Left kidney (tissue), 2 donors: ENCODE data around the gene RADIL. TPM values are rescaled to one million over a fixed set of nuclear protein-coding genes. Genes with fewer than 3 reads are reported as not detected.

ENCODE experiments used
- DNase-seq: peaks from one replicate; pipeline ENCODE4 v3.0.0-alpha.2; 2013
- polyA plus RNA-seq: library from polyadenylated mRNA; unstranded; fragments of 120-200 nt; gene quantifications from one replicate; pipeline ENCODE4 v1.2.1, GENCODE V29; 2013; ENCODE audit not compliant: insufficient read length

RADIL gene
- polyA plus RNA-seq, 1 donor, result 1.3 TPM

GRCh38 chr7:4792537-4793126 is 90.9 kb downstream of the RADIL start:
- no peak for DNase-seq

- DNase-seq, result peak; percentile 76
Measured at GRCh38 chr7:4791738-4792536, 91.6 kb downstream of the RADIL start.

- no peak for DNase-seq
Measured at GRCh38 chr7:4791101-4791737, 92.3 kb downstream of the RADIL start.

GRCh38 chr7:4790516-4790991 is 93.0 kb downstream of the RADIL start:
- no peak for DNase-seq

- DNase-seq, result no peak
Measured at GRCh38 chr7:4790078-4790465, 93.4 kb downstream of the RADIL start.

- no peak for DNase-seq
Measured at GRCh38 chr7:4789194-4790077, 94.1 kb downstream of the RADIL start.

- no peak for DNase-seq
Measured at GRCh38 chr7:4788627-4789189, 94.8 kb downstream of the RADIL start.

- DNase-seq, result no peak
Measured at GRCh38 chr7:4787947-4788626, 95.4 kb downstream of the RADIL start.

- DNase-seq, result no peak
Measured at GRCh38 chr7:4787541-4787940, 96.0 kb downstream of the RADIL start.

- DNase-seq, result no peak
Measured at GRCh38 chr7:4786015-4786414, 97.5 kb downstream of the RADIL start.

- no peak for DNase-seq
Measured at GRCh38 chr7:4785371-4785770, 98.1 kb downstream of the RADIL start.

- no peak for DNase-seq
Measured at GRCh38 chr7:4784799-4785198, 98.7 kb downstream of the RADIL start.

GRCh38 chr7:4783762-4784351 is 99.7 kb downstream of the RADIL start:
- no peak for DNase-seq

GRCh38 chr7:4783292-4783652 is 100.2 kb downstream of the RADIL start:
- DNase-seq, result no peak

GRCh38 chr7:4782333-4783291 is 100.9 kb downstream of the RADIL start:
- DNase-seq, result no peak

GRCh38 chr7:4781366-4782069 is 102.0 kb downstream of the RADIL start:
- DNase-seq, result no peak

GRCh38 chr7:4779118-4779517 is 104.4 kb downstream of the RADIL start:
- no peak for DNase-seq

GRCh38 chr7:4775848-4776623 is 107.5 kb downstream of the RADIL start:
- DNase-seq, result no peak
